ENCODE results near the gene PPARG.
"Not testable (repeated sequence)": the region's sequence is repeated elsewhere in the genome, so short reads cannot be mapped to it uniquely, and the experiment has no call there.

PPARG gene

GRCh38 chr3:12288182-12289129 lies at the start of gene PPARG:
Gene PPARG (plus strand): TSS chr3:12289070. CDS start chr3:12379712, 90,642 bp downstream.
- DNase-seq (ENCODE audit: low read depth in 4 of 4, low spot score in 1 of 4) = no peak

- no peak for DNase-seq (ENCODE audit: low read depth in 4 of 4, low spot score in 1 of 4)
These were observed 49.6 kb upstream of the PPARG start for GRCh38 chr3:12239301-12239700.

- DNase-seq (ENCODE audit: low read depth in 4 of 4, low spot score in 1 of 4) = no peak
These were observed 46.1 kb upstream of the PPARG start for GRCh38 chr3:12242772-12243171.

GRCh38 chr3:12246497-12247163 lies 42.2 kb upstream of the PPARG start:
- no peak for DNase-seq (ENCODE audit: low read depth in 4 of 4, low spot score in 1 of 4)

- no peak for DNase-seq (ENCODE audit: low read depth in 4 of 4, low spot score in 1 of 4)
These were observed 41.5 kb upstream of the PPARG start for GRCh38 chr3:12247411-12247810.

- no peak for DNase-seq (ENCODE audit: low read depth in 4 of 4, low spot score in 1 of 4)
These were observed 39.4 kb upstream of the PPARG start for GRCh38 chr3:12249519-12249918.

- DNase-seq (ENCODE audit: low read depth in 4 of 4, low spot score in 1 of 4) = no peak
These were observed 36.0 kb upstream of the PPARG start for GRCh38 chr3:12252889-12253288.

GRCh38 chr3:12253516-12254343 lies 35.1 kb upstream of the PPARG start:
- no peak for DNase-seq (ENCODE audit: low read depth in 4 of 4, low spot score in 1 of 4)

- DNase-seq (ENCODE audit: low read depth in 4 of 4, low spot score in 1 of 4) = no peak
These were observed 33.5 kb upstream of the PPARG start for GRCh38 chr3:12255393-12255792.

GRCh38 chr3:12258911-12259310 lies 30.0 kb upstream of the PPARG start:
- no peak for DNase-seq (ENCODE audit: low read depth in 4 of 4, low spot score in 1 of 4)

- not testable (repeated sequence) for DNase-seq (ENCODE audit: low read depth in 4 of 4, low spot score in 1 of 4)
These were observed 26.7 kb upstream of the PPARG start for GRCh38 chr3:12262173-12262572.

- DNase-seq (ENCODE audit: low read depth in 4 of 4, low spot score in 1 of 4) = no peak
These were observed 23.4 kb upstream of the PPARG start for GRCh38 chr3:12265508-12265907.

GRCh38 chr3:12266038-12266437 lies 22.8 kb upstream of the PPARG start:
- DNase-seq (ENCODE audit: low read depth in 4 of 4, low spot score in 1 of 4) = no peak

GRCh38 chr3:12267376-12268030 lies 21.4 kb upstream of the PPARG start:
- DNase-seq (ENCODE audit: low read depth in 4 of 4, low spot score in 1 of 4) = no peak

- DNase-seq (ENCODE audit: low read depth in 4 of 4, low spot score in 1 of 4) = no peak
These were observed 20.7 kb upstream of the PPARG start for GRCh38 chr3:12268049-12268735.

- no peak for DNase-seq (ENCODE audit: low read depth in 4 of 4, low spot score in 1 of 4)
These were observed 17.9 kb upstream of the PPARG start for GRCh38 chr3:12270976-12271375.

GRCh38 chr3:12273045-12273695 lies 15.7 kb upstream of the PPARG start:
- no peak for DNase-seq (ENCODE audit: low read depth in 4 of 4, low spot score in 1 of 4)

- no peak for DNase-seq (ENCODE audit: low read depth in 4 of 4, low spot score in 1 of 4)
These were observed 12.8 kb upstream of the PPARG start for GRCh38 chr3:12275974-12276650.

GRCh38 chr3:12276827-12277226 lies 12.0 kb upstream of the PPARG start:
- not testable (repeated sequence) for DNase-seq (ENCODE audit: low read depth in 4 of 4, low spot score in 1 of 4)

Measured in stimulated activated CD4-positive, alpha-beta T cell treated with anti-CD3 and anti-CD28 coated beads, Interleukin-1b, Interleukin-23, amount 100 ng/mL, for 24 hours (primary cell).